ENCODE measurements around the gene FAIM2. TPM values are rescaled to one million over a fixed set of nuclear protein-coding genes. Genes with fewer than 3 reads are reported as not detected.

The FAIM2 gene
- total RNA-seq, 1 donor from 2014 or later, result 6.2 TPM

DNA sequence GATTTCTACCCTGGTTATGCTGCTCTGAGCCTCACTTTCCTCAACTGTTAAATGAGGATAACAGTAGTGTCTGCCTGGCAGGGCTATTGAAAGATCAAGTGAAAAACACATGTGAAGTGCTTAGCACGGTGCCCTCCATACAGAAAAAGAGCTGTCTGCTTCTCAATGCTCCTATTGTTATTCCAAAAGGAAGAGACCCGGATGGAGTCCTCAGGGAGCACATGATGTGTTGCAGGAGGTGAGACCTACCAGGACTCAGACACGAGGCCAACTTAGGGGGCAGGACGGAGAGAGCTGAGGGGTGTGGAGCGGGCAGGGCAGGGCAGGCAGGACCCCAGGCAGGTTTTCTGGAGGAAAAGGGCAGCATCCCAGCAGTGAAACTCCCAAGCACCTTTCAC, 8.9 kb downstream of the FAIM2 start:
- DNase-seq (ENCODE audit: low spot score), result no peak

DNA sequence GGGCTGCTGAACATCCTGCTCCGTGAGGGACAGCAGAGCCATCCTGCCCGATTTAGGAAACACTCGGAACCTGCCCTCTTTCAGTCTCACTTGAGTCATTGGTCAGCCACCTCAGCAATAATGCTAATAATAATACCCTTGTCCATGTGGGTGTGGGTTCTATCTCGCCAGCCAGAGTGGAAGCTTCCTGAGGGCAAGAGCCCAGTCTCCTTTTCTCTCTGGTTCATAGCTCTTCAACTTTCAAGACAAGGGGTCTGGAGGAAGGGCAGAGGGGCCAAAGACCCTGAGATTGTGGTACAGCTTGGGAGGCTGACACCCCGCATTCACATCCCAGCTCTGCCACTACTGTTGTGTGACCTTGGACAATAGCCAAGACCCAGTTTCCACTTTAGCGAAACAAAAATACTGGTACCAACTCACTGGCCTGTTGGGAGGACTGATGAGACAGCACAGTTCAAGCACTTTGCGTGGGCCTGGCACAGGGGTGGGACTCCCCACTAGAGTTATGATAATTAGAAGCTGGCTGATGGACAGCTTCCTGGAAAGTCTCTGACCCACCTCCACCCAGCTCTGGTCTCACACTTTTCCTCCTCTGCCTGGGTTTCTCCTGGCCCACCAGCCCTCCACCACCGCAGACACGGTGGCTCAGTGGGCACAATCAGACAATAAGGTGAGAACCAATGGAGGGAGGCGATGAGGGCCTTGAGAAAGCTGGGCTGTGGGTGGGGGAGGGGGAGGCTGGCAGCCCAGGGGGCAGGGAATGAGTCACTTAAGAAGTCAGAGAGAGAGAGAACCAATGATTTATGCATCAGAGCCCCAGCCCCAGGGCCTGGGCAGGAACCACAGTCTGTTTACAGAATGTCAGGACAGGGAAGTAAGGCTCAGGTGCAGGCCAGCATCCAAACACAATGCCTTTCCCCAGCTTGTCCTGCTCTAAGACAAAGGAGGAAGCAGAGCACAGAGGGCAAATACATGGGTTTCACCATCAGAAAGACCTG, 9.6 kb downstream of the FAIM2 start:
- DNase-seq (ENCODE audit: low spot score), result peak; percentile 77

DNA sequence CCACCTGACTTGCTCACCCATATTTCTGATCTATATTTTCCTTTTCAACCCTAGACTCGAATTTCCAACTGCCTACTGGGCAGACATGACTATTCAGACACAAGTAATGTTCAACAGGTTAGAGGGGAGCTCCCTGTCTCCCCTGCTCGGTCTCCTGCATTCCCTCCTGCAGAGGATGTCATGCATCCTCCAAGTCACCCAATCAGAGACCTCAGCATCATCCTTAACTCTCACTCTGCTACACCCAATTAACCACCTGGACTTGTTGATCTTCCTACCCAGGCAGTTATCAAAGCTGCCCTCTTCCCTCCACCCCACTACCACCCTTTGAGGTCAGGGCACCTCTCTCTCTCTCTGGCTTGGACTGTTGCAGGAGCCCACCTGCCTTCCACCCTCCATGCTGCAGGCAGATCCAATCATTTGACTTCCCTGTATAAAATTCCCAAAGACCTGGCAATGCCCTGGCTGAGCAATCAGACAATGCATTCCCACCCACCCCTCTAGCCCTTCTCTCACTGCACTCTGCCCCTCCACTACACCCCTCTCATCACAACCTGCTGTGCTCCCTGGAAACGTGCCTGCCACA, 10.9 kb downstream of the FAIM2 start:
- DNase-seq (ENCODE audit: low spot score), result no peak

DNA sequence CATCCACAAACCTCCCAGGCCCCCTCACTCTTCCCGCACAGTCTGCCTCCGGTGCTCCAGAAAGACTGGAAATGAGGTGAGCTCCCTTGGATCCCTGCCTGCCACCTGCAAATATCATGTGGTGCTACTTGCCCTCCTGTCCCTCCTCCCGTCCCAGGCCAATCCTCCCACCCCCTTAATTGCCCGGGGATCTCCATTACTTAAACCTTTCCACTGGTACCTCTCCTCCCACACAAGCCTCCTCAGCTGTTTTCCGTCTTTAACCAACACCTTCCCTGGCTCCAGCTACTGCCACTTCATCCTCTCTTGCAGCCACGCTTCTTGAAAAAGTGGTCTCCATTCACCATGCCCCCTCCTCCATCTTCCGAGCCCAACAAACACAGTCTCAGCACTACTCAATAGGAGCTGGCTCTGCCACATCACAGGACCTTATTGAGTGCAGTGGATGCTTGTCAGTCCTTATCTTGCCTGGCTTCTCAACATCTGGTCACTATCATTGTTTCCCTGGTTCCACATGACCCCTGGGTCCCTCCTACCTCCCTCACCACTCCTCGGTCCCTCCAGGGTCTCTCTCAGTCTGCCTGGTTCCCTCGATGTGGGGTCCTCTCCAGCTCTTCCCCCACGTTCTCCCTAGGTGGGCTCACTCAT, 11.5 kb downstream of the FAIM2 start:
- no peak for DNase-seq (ENCODE audit: low spot score)

DNA sequence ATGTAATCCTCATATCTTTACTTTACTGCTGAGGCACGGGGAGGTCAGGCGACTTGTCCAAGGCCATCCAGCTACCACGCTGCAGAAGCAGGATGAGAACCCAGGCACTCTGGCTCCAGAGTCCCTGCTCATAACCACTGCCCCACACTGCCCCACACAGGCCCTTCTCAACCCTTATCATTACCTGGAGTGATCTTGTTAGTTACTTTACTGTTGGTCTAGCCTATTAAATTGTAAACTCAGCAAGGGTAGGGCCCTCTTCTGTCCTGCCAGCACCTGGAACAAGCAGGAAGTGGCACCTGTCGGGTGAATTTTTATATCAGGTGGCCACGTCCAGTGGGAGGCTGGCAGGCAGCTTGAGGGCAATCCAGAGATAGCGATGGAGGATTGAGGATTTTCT, 12.2 kb downstream of the FAIM2 start:
- no peak for DNase-seq (ENCODE audit: low spot score)

DNA sequence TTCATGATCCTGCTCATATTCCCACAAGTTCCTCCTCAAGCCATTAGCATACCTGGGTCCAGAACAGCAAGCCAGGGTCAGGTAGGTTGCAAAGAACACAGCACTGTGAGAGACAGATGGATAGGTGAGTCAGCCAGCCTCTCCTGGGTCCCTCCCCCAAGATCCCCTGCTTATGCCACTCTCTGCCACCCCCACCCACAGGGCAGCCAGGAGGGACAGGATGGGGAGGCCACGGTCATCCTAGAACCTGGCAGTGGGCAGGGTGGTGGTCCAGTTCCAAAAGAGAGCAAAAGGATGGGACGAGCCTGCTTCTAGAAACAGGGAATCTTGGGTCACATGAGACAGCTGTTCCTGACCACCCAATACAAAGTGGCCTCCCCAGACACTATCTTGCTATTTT, 12.7 kb downstream of the FAIM2 start:
- DNase-seq (ENCODE audit: low spot score), result no peak

DNA sequence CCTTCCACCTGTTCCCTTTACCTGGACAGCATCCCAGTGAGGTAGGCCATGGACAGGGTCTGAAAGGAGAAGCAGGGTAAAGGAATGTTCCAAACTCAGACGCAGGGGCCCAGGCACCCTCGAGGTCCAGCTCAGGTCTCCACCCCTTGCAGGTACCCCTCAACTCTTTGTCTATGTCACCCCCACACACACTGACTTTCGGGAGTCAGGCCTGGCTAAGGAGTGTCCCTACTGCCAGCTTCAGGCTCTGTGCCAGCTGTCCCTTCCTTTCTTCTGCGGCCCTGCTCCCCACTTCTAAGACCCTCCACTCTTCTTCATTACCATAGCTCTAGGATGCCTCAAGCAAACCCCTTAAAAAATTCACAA, 13.6 kb downstream of the FAIM2 start:
- DNase-seq (ENCODE audit: low spot score), result no peak

DNA sequence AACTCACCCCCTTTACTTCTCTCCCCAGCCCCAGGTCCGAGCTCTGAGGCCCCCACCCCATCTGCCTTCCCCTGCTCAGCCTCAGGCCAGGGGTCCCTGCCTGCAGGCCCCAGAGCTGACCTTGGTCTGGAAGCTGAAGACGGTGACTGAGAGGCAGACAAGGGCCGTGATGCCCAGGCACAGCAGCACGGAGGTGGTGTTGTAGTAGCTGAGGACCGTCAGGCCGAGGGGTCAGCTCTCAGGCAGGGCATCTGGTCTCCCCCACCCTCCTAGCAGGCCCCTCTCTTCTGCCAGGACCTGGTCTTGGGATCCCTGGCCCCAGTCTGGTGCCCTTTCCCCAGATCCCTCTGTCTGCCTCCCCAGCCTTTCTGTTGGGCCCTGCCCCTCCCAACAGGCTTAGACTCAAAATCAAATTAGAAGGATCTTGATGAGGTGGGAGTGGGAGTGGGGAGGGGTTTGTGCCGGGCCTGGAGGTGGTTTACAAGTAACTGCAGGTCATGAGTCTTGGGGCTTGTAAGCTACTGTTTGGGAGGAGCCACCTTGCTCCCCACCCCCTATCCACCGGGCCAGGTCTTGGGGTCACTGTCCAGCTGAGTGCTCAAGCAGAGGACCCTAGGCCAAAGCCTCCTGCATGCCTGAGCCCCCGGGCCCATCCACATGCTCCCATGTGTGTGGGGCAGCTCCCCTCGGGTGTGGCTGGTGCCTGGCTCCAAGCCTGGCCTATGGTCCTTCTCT, 14.2 kb downstream of the FAIM2 start:
- no peak for DNase-seq (ENCODE audit: low spot score)

DNA sequence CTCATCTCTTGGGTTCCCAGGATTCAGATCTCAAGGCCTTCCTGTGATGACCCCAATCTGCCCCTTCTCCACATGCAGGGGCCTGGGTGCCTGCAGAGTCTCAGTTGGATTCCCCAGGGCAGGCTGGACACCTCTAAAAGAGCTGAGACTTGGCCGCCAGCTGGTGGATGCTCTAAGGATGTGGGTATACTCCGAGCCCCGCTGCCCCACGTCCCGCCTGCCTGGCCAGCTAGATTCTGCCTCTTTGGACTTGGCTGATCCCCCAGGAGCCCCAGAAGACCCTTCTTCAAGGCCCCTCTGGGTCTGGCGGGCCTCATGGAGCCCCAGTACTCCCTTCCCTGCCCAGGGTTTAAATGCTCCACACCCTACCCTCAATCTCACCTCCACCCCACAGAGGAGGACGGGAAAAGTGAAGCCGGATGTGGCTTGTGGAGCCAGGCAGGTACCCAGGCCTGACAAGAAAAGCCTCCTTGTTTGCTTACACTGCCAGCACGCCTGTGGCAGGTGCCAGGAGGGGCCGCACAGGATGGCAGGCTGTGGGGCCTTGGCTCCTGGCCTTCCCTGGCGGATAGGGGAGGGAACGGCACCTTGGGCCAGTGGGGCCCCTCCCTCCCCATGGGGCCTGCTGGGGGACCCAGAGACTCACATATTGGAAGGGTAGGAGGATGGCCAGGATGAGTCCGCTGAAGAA, 15.1 kb downstream of the FAIM2 start:
- DNase-seq (ENCODE audit: low spot score), result no peak

DNA sequence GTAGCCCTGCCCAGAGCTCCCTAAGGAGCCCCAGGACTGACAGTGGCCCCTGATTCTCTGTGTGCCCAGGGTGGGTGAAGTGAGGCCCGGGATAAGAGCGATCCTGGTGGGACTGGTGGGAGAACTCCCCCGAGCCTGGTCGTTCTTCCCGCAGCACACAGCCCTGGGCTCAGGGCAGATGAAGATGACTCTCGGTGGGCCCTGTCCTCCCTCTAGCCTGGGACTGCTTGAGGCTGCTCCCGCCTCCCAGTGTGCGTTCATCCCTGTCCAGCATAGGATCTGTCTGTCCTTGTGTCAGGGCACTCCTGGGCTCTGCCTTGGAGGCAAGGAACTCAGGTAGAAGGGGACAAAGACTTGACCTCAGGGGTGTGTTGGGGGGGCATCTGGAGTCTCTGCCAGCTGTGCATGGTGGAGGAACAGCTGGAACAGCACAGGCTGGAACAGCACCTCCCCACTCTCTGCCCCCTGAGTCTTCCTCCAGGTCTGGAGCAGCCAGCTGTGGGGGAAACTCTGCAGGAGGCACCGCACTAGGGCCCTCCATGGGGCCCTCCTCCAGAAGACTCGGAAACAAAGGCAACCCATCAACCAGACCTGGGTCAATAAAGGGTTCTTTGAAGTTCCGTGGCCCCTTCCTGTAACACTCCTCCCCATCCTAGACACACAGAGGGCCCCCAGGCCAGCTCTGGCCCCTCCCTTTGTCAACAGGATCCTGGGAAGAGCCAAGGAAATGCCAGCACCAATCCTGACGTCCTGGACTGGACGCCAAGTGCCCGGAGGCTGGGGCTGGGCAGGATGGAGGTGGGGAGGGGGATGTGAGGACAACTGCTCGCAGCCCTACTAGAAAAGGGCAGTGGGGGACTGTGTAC, 15.9 kb downstream of the FAIM2 start:
- no peak for DNase-seq (ENCODE audit: low spot score)

DNA sequence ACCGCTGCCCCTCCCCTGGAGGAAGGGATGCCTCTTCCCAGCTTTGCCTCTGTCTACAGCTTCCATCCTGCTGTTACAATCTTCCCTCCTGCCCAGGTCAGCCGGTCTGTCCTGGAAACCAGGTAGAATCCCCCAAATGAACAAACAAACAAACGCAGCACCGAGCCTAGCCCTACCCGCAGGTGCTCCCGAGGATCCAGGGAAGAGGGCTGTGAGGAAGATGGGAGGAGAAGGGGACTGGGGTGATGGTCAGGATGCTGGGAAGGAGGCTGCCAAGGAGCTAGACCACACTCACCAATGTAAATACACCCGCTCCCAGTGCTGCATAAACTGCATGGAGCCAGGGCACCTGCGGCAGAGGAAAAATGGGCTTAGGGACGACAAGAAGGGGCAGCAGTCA, 16.6 kb downstream of the FAIM2 start:
- no peak for DNase-seq (ENCODE audit: low spot score)

DNA sequence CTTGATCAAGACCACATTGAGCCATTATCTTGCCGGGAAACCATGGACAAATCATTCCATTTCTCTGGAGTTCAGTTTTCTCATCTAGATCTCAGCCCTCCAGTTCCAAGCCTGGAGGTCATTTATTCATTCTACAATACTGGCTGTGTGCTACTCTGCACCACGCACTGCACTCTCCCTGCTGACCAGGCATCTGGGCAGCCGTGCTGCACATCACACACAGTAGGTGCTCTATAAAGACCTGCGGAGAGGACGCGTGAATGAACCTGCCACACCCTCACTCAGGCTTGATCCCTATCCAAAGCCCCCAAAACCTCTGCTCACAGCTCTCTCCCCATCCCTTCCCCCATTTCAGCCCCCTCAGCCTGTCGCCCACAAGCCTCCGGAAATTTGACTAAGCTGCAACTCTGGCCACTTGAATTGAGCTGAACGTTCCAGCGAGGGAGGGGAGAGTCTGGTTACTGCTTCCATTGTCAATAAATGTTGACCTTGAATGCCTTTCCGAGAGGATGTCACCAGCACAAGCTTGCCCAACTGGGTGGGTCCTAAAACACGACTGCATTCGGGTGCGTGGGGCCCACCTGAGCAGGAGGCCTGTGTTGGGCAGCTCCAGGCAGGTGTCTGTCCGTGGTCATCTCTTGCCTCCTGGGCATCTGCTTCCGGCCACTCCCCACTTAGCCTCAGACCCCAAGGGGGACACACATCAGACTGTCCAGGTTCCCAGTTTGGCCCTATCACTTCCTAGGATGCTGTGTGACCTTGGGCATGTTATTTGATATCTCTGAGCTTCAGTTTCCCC, 17.8 kb downstream of the FAIM2 start:
- DNase-seq (ENCODE audit: low spot score), result no peak

DNA sequence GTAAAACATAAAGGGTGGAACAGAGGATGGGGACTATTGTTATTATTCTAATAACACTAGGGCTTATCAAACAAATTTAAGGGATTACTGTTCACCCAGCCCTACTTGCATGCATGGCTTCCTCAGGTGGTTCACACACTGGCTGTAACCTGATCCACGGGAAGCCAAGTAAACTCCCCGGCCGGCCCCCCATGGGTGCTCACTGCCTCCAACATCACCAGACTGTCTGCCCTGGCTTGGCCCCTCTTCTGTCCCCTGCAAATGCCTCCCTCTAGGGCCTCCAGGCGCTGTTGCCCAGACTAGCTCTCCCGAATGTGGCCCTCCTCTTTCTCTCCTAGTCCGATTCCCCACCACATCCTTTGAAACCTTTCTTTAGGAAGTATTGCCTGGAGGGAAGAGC, 18.6 kb downstream of the FAIM2 start:
- no peak for DNase-seq (ENCODE audit: low spot score)

DNA sequence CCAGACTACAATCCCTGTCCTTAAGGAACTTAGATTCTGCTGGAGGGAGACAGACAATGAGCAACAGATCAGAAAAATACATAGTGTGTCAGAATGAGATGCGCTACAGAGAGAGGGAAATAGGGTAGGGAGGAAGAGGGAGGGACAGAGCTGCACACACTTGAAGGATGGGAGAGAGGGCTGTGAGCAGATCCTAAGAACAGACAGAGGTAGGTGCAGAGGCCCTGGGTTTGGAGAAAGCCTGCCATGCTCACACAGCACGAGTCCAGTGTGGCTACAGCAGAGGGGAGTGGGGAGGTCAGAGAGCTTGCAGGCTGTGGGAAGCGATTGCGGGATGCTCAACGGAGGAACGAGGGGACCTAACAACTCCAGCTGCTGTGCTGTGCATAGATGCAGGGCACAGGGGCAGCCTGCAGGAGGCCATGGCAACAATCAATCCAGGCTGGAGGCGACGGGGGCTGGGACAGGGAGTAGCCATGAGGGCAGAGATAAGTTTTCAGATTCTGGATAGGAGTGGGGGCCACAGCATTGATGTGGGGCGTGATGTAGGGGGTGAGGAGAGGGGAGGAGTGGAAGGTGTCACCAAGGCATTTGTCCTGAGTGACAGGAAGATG, 20.7 kb downstream of the FAIM2 start:
- DNase-seq (ENCODE audit: low spot score), result no peak

DNA sequence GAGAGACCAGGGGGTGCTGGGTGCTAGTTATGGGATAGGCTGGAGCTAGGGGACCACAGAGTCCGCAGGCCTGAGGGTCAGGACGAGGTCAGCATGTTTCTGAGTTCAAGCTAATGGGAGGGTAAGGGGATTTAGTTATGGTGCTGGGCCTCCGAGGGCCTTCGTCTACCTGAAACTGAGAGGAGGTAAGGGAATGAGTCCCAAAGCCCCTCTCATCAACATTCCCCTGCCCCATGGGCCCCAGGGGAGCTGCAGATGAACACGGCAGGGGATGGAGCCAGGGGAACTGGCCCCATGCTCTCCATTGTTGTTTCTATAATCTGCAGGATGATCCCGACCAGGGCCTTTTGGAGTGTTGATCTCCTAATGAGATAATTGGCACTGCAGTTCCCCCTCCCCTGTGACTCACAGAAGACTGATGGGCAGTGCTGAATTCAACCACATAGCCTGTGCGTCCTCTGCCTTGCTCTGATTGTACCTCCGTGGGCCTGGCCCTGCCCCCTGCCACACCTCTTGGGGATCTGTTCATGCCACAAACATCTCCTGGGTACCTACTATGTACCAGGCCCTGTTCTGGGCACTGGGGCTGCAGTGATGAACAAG, 21.4 kb downstream of the FAIM2 start:
- DNase-seq (ENCODE audit: low spot score), result no peak

DNA sequence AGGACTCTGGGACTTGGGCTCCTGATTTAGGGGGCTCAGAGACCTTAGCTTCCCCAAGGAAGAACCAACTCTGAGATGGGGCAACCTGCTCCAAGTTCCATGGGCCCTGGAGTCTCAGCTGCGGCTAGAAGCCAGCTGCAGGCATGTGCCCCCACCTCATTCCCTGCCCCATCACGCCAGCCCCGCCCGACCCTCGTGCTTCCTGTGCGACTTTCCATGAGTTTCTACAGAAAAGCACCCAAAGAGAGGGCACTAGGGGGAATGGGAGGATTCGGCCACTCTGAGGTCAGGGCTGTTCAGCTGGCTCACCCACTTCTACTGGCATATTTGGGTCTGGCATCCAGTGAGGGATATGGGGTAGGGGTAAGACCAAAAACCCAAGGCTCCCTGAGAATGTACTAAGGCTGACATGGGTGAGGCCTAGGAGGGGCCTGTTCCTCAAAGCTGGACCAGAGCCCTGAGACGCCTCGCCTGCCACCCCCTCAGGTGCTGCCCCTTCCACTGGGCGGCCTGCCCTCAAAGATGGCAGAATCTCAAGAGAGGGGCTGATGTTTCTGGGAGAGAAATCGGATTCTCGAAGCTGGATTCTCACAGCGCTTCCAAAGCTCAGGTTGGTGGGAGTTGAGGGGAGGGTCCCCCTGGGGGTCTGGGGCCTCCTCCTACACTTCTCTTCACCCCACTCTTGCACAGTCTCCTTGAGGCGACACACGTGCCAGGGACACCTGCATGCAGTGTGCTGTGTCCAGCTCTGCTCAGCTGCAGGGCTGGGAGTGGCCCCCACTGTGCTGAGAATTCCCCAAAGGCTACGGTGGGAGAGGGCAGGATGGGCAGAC, 22.1 kb downstream of the FAIM2 start:
- no peak for DNase-seq (ENCODE audit: low spot score)

DNA sequence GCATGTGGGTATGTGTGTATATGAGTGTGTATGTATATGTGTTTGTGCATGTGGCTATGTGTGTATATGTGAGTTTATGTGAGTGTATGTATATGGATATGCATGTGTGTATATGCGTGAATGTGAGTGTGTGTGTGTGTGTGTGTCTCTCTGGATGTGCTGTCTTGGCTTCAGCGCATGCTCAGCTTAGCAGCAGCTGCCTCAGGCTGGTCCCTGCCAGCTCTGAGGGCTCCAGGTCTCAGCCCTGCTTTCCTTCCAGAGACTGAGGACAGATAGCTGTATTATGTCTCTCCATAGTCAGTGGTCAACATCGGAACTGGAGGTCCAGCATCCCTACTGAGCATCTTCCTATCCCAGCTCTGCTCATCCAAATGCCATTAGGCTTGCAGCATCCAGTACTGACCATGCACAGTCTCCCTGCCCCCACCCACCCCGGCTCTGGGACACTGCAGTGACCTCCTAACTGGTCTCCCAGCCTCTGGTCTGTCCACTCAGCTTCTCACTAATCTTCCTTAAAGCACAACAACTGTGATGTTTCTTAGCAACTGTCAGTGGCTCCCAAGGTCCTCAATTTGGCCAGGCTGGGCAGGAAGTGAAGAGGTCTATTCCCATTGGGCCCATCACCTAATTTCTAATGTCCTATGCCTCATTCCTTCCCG, 22.8 kb downstream of the FAIM2 start:
- DNase-seq (ENCODE audit: low spot score), result no peak
